Endodermal cell (in vitro differentiated cells): ENCODE measurements around the gene DRAXIN. TPM values are rescaled to one million over a fixed set of nuclear protein-coding genes. Genes with fewer than 3 reads are reported as not detected.

Experiments
- DNase-seq: peaks from one replicate; pipeline ENCODE4 v3.0.0-alpha.2; 2017
- H3K27ac ChIP-seq: 2 replicates; pipeline ENCODE4 v1.5.1; 2013; ENCODE audit warnings: mild to moderate bottlenecking, low read depth, low read length, moderate library complexity
- H3K27me3 ChIP-seq: 2 replicates; pipeline ENCODE4 v1.6.1; 2013; ENCODE audit warnings: mild to moderate bottlenecking, low read length, moderate library complexity; ENCODE audit not compliant: insufficient read depth, control insufficient read depth, poor library complexity, severe bottlenecking
- H3K36me3 ChIP-seq: 2 replicates; pipeline ENCODE4 v1.7.0; 2013; ENCODE audit warnings: mild to moderate bottlenecking, low read length, moderate library complexity; ENCODE audit not compliant: control insufficient read depth, insufficient read depth
- H3K4me1 ChIP-seq: one replicate; pipeline ENCODE4 v1.7.0; 2013; ENCODE audit warnings: low read length; ENCODE audit not compliant: control insufficient read depth, insufficient read depth
- H3K4me3 ChIP-seq: 2 replicates; pipeline ENCODE4 v1.5.1; 2013; ENCODE audit warnings: mild to moderate bottlenecking, low read length, moderate library complexity
- H3K9ac ChIP-seq: 2 replicates; pipeline ENCODE4 v1.6.1; 2013; ENCODE audit warnings: mild to moderate bottlenecking, low read length, moderate library complexity; ENCODE audit not compliant: poor library complexity, severe bottlenecking; ENCODE audit errors: extremely low read depth
- H3K9me3 ChIP-seq: 2 replicates; pipeline ENCODE4 v1.6.1; 2013; ENCODE audit warnings: mild to moderate bottlenecking, low read length, moderate library complexity; ENCODE audit not compliant: control insufficient read depth
- H3K27ac Mint-ChIP-seq: 2 replicates; pipeline ENCODE4 v1.8.0; 2020; ENCODE audit warnings: mixed read lengths
- H3K27me3 Mint-ChIP-seq: 2 replicates; pipeline ENCODE4 v1.8.0; 2021; ENCODE audit warnings: mild to moderate bottlenecking, mixed read lengths; ENCODE audit not compliant: insufficient read depth
- H3K36me3 Mint-ChIP-seq: 2 replicates; pipeline ENCODE4 v1.8.0; 2020; ENCODE audit warnings: low read depth, mixed read lengths
- H3K4me1 Mint-ChIP-seq: 2 replicates; pipeline ENCODE4 v1.8.0; 2020; ENCODE audit warnings: mixed read lengths
- H3K4me3 Mint-ChIP-seq: 2 replicates; pipeline ENCODE4 v1.8.0; 2020; ENCODE audit warnings: mild to moderate bottlenecking, moderate library complexity, mixed read lengths
- H3K9me3 Mint-ChIP-seq: 2 replicates; pipeline ENCODE4 v1.8.0; 2020; ENCODE audit warnings: mild to moderate bottlenecking, mixed read lengths
- CTCF ChIP-seq: fragments of 200-600 bp; sonication (generic); conservative IDR thresholded peaks from 2 replicates; pipeline ENCODE4 v1.5.0; 2021; ENCODE audit warnings: antibody characterized with exemption, mild to moderate bottlenecking
- WGBS, 2 experiments: methylation state at CpG; one replicate each; pipeline versions ENCODE4 v1.1.5 to v1.1.7; 2013; ENCODE audit warnings: missing lambda C conversion rate in 2 of 2, mixed read lengths in 1 of 2; ENCODE audit not compliant: insufficient coverage in 1 of 2, insufficient read length in 1 of 2; 5-methylcytosine and 5-hydroxymethylcytosine counted together
- total RNA-seq, 2 donors: library from RNA; stranded (reverse); fragmentation: NEBNext Ultra II Directional in 1 of 2; extraction: Animal tissue kit (Norgen Biotek cat#: 25700) in 1 of 2; gene quantifications; 2 replicates in 1 of 2; 3 replicates in 1 of 2; pipeline ENCODE4 v1.2.1, GENCODE V29; 2021

The DRAXIN gene
- total RNA-seq, 2 donors from 2014 or later, result 5.4 to 6.0 TPM

- Histone ChIP-seq H3K27ac (no peak overlapping the region), H3K4me3 (no peak overlapping the region), H3K9ac (no peak overlapping the region), H3K4me1 (no peaks in the 10 kb centered on the region), H3K36me3 (peaks cover 28% of the 10 kb centered on the region), H3K9me3 (no peaks in the 10 kb centered on the region), H3K27me3 (no peaks in the 10 kb centered on the region)
- no peak for TF ChIP-seq CTCF
- WGBS, 2 experiments, result 93 to 100% methylated on average over 4 to 10 of the region's 10 CpGs
- Mint-ChIP-seq H3K27ac (no peak overlapping the region), H3K36me3 (peaks cover 51% of the 10 kb centered on the region), H3K4me3 (no peak overlapping the region), H3K27me3 (no peaks in the 10 kb centered on the region), H3K9me3 (no peaks in the 10 kb centered on the region), H3K4me1 (peaks cover 1% of the 10 kb centered on the region)
- no peak for DNase-seq
Observed at GRCh38 chr1:11675325-11675724, 16.2 kb upstream of the DRAXIN start.

GRCh38 chr1:11676386-11677103, 15.0 kb upstream of the DRAXIN start:
- H3K27ac ChIP-seq, result no peak overlapping the region
- Mint-ChIP-seq H3K4me3 (no peak overlapping the region), H3K27ac (peak overlapping the region; percentile 13), H3K27me3 (no peaks in the 10 kb centered on the region), H3K9me3 (no peaks in the 10 kb centered on the region), H3K36me3 (peaks cover 42% of the 10 kb centered on the region), H3K4me1 (peaks cover 2% of the 10 kb centered on the region)
- no peaks in the 10 kb centered on the region for H3K9me3 ChIP-seq
- peaks cover 28% of the 10 kb centered on the region for H3K36me3 ChIP-seq
- 93 to 94% methylated on average over 5 to 10 of the region's 10 CpGs for WGBS, 2 experiments
- H3K9ac ChIP-seq, result no peak overlapping the region
- H3K27me3 ChIP-seq, result no peaks in the 10 kb centered on the region
- DNase-seq, result no peak
- TF ChIP-seq CTCF, result no peak
- no peak overlapping the region for H3K4me3 ChIP-seq
- no peaks in the 10 kb centered on the region for H3K4me1 ChIP-seq

GRCh38 chr1:11678442-11678841, 13.1 kb upstream of the DRAXIN start:
- Histone ChIP-seq H3K9me3 (no peaks in the 10 kb centered on the region), H3K27ac (no peak overlapping the region)
- H3K27ac Mint-ChIP-seq, result no peak overlapping the region

More at GRCh38 chr1:11678442-11678841, 13.1 kb upstream of the DRAXIN start:
- WGBS, 2 experiments, result 88 to 100% methylated on average over 2 of the region's 2 CpGs
- no peak for DNase-seq
- no peak overlapping the region for H3K4me3 ChIP-seq
- H3K27me3 Mint-ChIP-seq, result no peaks in the 10 kb centered on the region
- H3K9me3 Mint-ChIP-seq, result no peaks in the 10 kb centered on the region
- no peak overlapping the region for H3K9ac ChIP-seq
- H3K36me3 Mint-ChIP-seq, result peaks cover 32% of the 10 kb centered on the region
- no peaks in the 10 kb centered on the region for H3K27me3 ChIP-seq
- H3K36me3 ChIP-seq, result peaks cover 26% of the 10 kb centered on the region
- no peak overlapping the region for H3K4me3 Mint-ChIP-seq
- H3K4me1 Mint-ChIP-seq, result peaks cover 7% of the 10 kb centered on the region
- no peak for TF ChIP-seq CTCF
- no peaks in the 10 kb centered on the region for H3K4me1 ChIP-seq
